Neural progenitor cell (in vitro differentiated cells): Measurements from ENCODE around the gene ZNF211. TPM values are rescaled to one million over a fixed set of nuclear protein-coding genes. Genes with fewer than 3 reads are reported as not detected.

ENCODE experiments used
- DNase-seq: peaks from one replicate; pipeline ENCODE4 v3.0.0-alpha.2; 2016; ENCODE audit warnings: low spot score
- H2AFZ ChIP-seq: fragments of 200-600 bp; sonication (generic); replicated peaks from 2 replicates; pipeline ENCODE4 v1.6.1; 2016; ENCODE audit warnings: antibody characterized with exemption
- H3F3A ChIP-seq: fragments of 200-600 bp; sonication (generic); 2 replicates; pipeline ENCODE4 v1.6.1; 2016; ENCODE audit warnings: antibody characterized with exemption, low read depth
- H3K27ac ChIP-seq: fragments of 200-600 bp; sonication (generic); 2 replicates; pipeline ENCODE4 v1.5.1; 2016; ENCODE audit warnings: mild to moderate bottlenecking
- H3K27me3 ChIP-seq: fragments of 200-600 bp; sonication (generic); 2 replicates; pipeline ENCODE4 v1.6.1; 2016; ENCODE audit warnings: mild to moderate bottlenecking, moderate library complexity
- H3K36me3 ChIP-seq: fragments of 200-600 bp; sonication (generic); 2 replicates; pipeline ENCODE4 v1.5.1; 2016
- H3K4me1 ChIP-seq: fragments of 200-600 bp; sonication (generic); 2 replicates; pipeline ENCODE4 v1.6.1; 2016; ENCODE audit warnings: mixed run types
- H3K4me2 ChIP-seq: fragments of 200-600 bp; sonication (generic); 2 replicates; pipeline ENCODE4 v1.6.1; 2016
- H3K4me3 ChIP-seq: fragments of 200-600 bp; sonication (generic); 2 replicates; pipeline ENCODE4 v1.5.1; 2016
- H3K79me2 ChIP-seq: fragments of 200-600 bp; sonication (generic); 2 replicates; pipeline ENCODE4 v1.6.1; 2016; ENCODE audit warnings: low read depth
- H3K9ac ChIP-seq: fragments of 200-600 bp; sonication (generic); 2 replicates; pipeline ENCODE4 v1.6.1; 2016
- H3K9me3 ChIP-seq: fragments of 200-600 bp; sonication (generic); 2 replicates; pipeline ENCODE4 v1.5.1; 2016; ENCODE audit warnings: low read depth
- H4K20me1 ChIP-seq: fragments of 200-600 bp; sonication (generic); 2 replicates; pipeline ENCODE4 v1.6.1; 2016; ENCODE audit warnings: low read depth
- H3K27ac Mint-ChIP-seq: 3 replicates; pipeline ENCODE4 v1.8.0; 2021; ENCODE audit warnings: mixed read lengths
- H3K27me3 Mint-ChIP-seq: 2 replicates; pipeline ENCODE4 v1.8.0; 2022; ENCODE audit warnings: low read depth, mild to moderate bottlenecking, inconsistent platforms, moderate library complexity, mixed read lengths; ENCODE audit not compliant: insufficient read depth
- H3K36me3 Mint-ChIP-seq: 3 replicates; pipeline ENCODE4 v1.8.0; 2021; ENCODE audit warnings: mixed read lengths
- H3K4me1 Mint-ChIP-seq: 3 replicates; pipeline ENCODE4 v1.8.0; 2021; ENCODE audit warnings: mixed read lengths
- H3K4me3 Mint-ChIP-seq: 3 replicates; pipeline ENCODE4 v1.8.0; 2021; ENCODE audit warnings: mild to moderate bottlenecking, moderate library complexity, mixed read lengths
- H3K9me3 Mint-ChIP-seq: 3 replicates; pipeline ENCODE4 v1.8.0; 2020; ENCODE audit warnings: mixed read lengths
- CTCF ChIP-seq: fragments of 200-600 bp; sonication (generic); IDR thresholded peaks from 2 replicates; pipeline ENCODE4 v1.5.1; 2017; ENCODE audit warnings: antibody characterized with exemption, mild to moderate bottlenecking
- EZH2 ChIP-seq: fragments of 200-600 bp; sonication (generic); IDR thresholded peaks from 2 replicates; pipeline ENCODE4 v1.6.1; 2017; ENCODE audit warnings: antibody characterized with exemption, mild to moderate bottlenecking, moderate library complexity
- EZH2phosphoT487 ChIP-seq: fragments of 200-600 bp; sonication (generic); IDR thresholded peaks from 2 replicates; pipeline ENCODE4 v1.6.1; 2017; ENCODE audit warnings: antibody characterized with exemption
- total RNA-seq: library from RNA; depleted of rRNA; stranded (reverse); fragments of >200 nt; gene quantifications from 2 replicates; pipeline ENCODE4 v1.2.3, GENCODE V29; 2015; ENCODE audit warnings: low replicate concordance

The ZNF211 gene
- total RNA-seq, 1 donor from 2014 or later = 42.1 TPM

- H3K79me2 ChIP-seq = no peaks in the 10 kb centered on the region
- peaks cover 3% of the 10 kb centered on the region for H3K27me3 Mint-ChIP-seq
- peaks cover 63% of the 10 kb centered on the region for H3K9me3 Mint-ChIP-seq
- H3K9me3 ChIP-seq = peaks cover 8% of the 10 kb centered on the region
- no peaks in the 10 kb centered on the region for H3K4me1 ChIP-seq
- no peaks in the 10 kb centered on the region for H3K27me3 ChIP-seq
- H3F3A ChIP-seq = no peaks in the 10 kb centered on the region
- no peak overlapping the region for H3K4me2 ChIP-seq
- no peak for TF ChIP-seq EZH2phosphoT487
- no peak for DNase-seq
- H3K4me3 Mint-ChIP-seq = no peak overlapping the region
- H3K27ac Mint-ChIP-seq = no peak overlapping the region
- H3K9ac ChIP-seq = no peak overlapping the region
- no peaks in the 10 kb centered on the region for H4K20me1 ChIP-seq
- H3K36me3 Mint-ChIP-seq = peaks cover 73% of the 10 kb centered on the region
- H3K36me3 ChIP-seq = peaks cover 47% of the 10 kb centered on the region
- H2AFZ ChIP-seq = no peak overlapping the region
- H3K4me3 ChIP-seq = no peak overlapping the region
- H3K27ac ChIP-seq = no peak overlapping the region
- H3K4me1 Mint-ChIP-seq = no peaks in the 10 kb centered on the region
Observed at GRCh38 chr19:57641715-57642234, 8.8 kb downstream of the ZNF211 start.

DNA sequence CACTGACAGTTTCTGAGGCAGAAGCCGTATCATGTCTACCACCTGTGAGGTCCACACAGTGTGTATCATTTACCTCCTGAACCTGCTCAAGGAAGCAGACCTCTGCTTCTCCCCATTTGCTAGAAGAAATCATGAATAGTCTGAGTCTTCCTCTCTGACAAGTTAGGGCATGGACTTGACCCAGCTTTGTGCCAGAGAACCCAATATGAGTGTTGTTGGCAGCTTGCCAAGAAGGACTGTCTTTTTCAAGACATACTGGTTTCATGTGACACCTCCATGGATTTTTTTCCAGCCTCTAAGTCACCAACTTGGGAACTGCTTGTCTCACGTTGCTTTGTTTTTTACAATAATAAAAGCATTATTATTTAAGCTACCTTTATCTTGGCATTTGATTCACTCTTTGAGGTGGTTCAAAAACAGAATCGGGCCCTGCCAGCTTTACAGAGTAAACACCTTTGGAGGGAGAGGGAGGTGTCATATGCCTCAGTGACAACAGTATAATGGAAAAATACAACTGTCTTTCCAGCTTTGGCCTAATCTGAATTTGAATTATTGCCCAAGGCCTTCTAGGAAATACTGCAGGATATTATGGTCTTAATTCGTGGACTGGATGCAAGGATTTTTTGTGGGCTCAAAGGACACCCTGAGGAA is 9.6 kb downstream of the ZNF211 start:
- Histone ChIP-seq H3F3A (no peaks in the 10 kb centered on the region), H3K27ac (no peak overlapping the region), H3K79me2 (no peaks in the 10 kb centered on the region), H3K4me1 (no peaks in the 10 kb centered on the region), H4K20me1 (no peaks in the 10 kb centered on the region), H3K36me3 (peaks cover 40% of the 10 kb centered on the region), H3K9me3 (peaks cover under 1% of the 10 kb centered on the region), H3K4me3 (no peak overlapping the region), H3K9ac (no peak overlapping the region), H3K27me3 (no peaks in the 10 kb centered on the region), H2AFZ (no peak overlapping the region), H3K4me2 (no peak overlapping the region)
- no peak overlapping the region for H3K4me3 Mint-ChIP-seq
- peaks cover 3% of the 10 kb centered on the region for H3K27me3 Mint-ChIP-seq
- H3K4me1 Mint-ChIP-seq = no peaks in the 10 kb centered on the region
- peaks cover 55% of the 10 kb centered on the region for H3K9me3 Mint-ChIP-seq
- H3K27ac Mint-ChIP-seq = no peak overlapping the region
- no peak for DNase-seq
- H3K36me3 Mint-ChIP-seq = peaks cover 65% of the 10 kb centered on the region
- TF ChIP-seq CTCF (no peak), EZH2phosphoT487 (no peak), EZH2 (no peak)

GRCh38 chr19:57643734-57644133 is 10.8 kb downstream of the ZNF211 start:
- no peaks in the 10 kb centered on the region for H4K20me1 ChIP-seq
- no peaks in the 10 kb centered on the region for H3K27me3 ChIP-seq
- H3K9me3 ChIP-seq = no peaks in the 10 kb centered on the region
- Mint-ChIP-seq H3K27ac (no peak overlapping the region), H3K4me1 (no peaks in the 10 kb centered on the region), H3K27me3 (peaks cover 3% of the 10 kb centered on the region), H3K36me3 (peaks cover 57% of the 10 kb centered on the region), H3K4me3 (no peak overlapping the region), H3K9me3 (peaks cover 44% of the 10 kb centered on the region)
- H3K27ac ChIP-seq = no peak overlapping the region
- no peaks in the 10 kb centered on the region for H3F3A ChIP-seq
- H2AFZ ChIP-seq = no peak overlapping the region
- no peak overlapping the region for H3K4me2 ChIP-seq
- no peak overlapping the region for H3K4me3 ChIP-seq
- no peak for DNase-seq
- peaks cover 28% of the 10 kb centered on the region for H3K36me3 ChIP-seq
- H3K4me1 ChIP-seq = no peaks in the 10 kb centered on the region
- H3K79me2 ChIP-seq = no peaks in the 10 kb centered on the region
- H3K9ac ChIP-seq = no peak overlapping the region
- TF ChIP-seq CTCF (no peak), EZH2 (no peak), EZH2phosphoT487 (no peak)

GRCh38 chr19:57648331-57649003 is 15.5 kb downstream of the ZNF211 start:
- H3K27me3 ChIP-seq = no peaks in the 10 kb centered on the region
- Mint-ChIP-seq H3K27me3 (peaks cover 9% of the 10 kb centered on the region), H3K4me3 (no peak overlapping the region), H3K27ac (no peak overlapping the region), H3K4me1 (no peaks in the 10 kb centered on the region), H3K36me3 (peaks cover 14% of the 10 kb centered on the region), H3K9me3 (peaks cover 25% of the 10 kb centered on the region)
- H3F3A ChIP-seq = no peaks in the 10 kb centered on the region
- no peaks in the 10 kb centered on the region for H3K36me3 ChIP-seq
- no peak for TF ChIP-seq EZH2phosphoT487
- TF ChIP-seq EZH2 = no peak
- no peak for TF ChIP-seq CTCF
- H3K4me3 ChIP-seq = no peak overlapping the region
- no peaks in the 10 kb centered on the region for H4K20me1 ChIP-seq
- no peaks in the 10 kb centered on the region for H3K9me3 ChIP-seq
- no peak for DNase-seq
- H3K79me2 ChIP-seq = no peaks in the 10 kb centered on the region
- H3K4me1 ChIP-seq = no peaks in the 10 kb centered on the region
- H3K4me2 ChIP-seq = no peak overlapping the region
- H3K27ac ChIP-seq = no peak overlapping the region
- no peak overlapping the region for H3K9ac ChIP-seq
- H2AFZ ChIP-seq = no peak overlapping the region
